Activated CD8-positive, alpha-beta memory T cell treated with anti-CD3 and anti-CD28 coated beads for 4 hours (primary cell): Measurements from ENCODE around the gene APBB2.
A peak's percentile ranks its signal among the peaks of the same experiment; 100 is the strongest.

Experiments
- DNase-seq, 2 donors: peaks; one replicate each; pipeline ENCODE4 v3.0.0-alpha.2; 2020; ENCODE audit warnings: low read depth in 2 of 2

APBB2 gene

GRCh38 chr4:40856840-40857362 lies 357.4 kb downstream of the APBB2 start:
- peak; percentile 5 to 11 for DNase-seq

GRCh38 chr4:40856277-40856839 lies 358.0 kb downstream of the APBB2 start:
- no peak for DNase-seq

GRCh38 chr4:40850496-40850895 lies 363.8 kb downstream of the APBB2 start:
- no peak for DNase-seq

- no peak for DNase-seq
Observed at GRCh38 chr4:40848940-40849339, 365.4 kb downstream of the APBB2 start.

GRCh38 chr4:40848251-40848650 lies 366.1 kb downstream of the APBB2 start:
- DNase-seq, result no peak

GRCh38 chr4:40846532-40846931 lies 367.8 kb downstream of the APBB2 start:
- DNase-seq, result no peak

- DNase-seq, result no peak
Observed at GRCh38 chr4:40845154-40845835, 369.0 kb downstream of the APBB2 start.

- no peak for DNase-seq
Observed at GRCh38 chr4:40844261-40844660, 370.1 kb downstream of the APBB2 start.

- no peak for DNase-seq
Observed at GRCh38 chr4:40843696-40844095, 370.6 kb downstream of the APBB2 start.

- DNase-seq, result no peak
Observed at GRCh38 chr4:40842725-40843423, 371.5 kb downstream of the APBB2 start.

- no peak for DNase-seq
Observed at GRCh38 chr4:40842318-40842717, 372.0 kb downstream of the APBB2 start.

GRCh38 chr4:40840985-40841571 lies 373.3 kb downstream of the APBB2 start:
- peak; percentile 33 to 57 for DNase-seq

GRCh38 chr4:40840255-40840984 lies 373.9 kb downstream of the APBB2 start:
- no peak for DNase-seq

GRCh38 chr4:40838742-40839141 lies 375.6 kb downstream of the APBB2 start:
- DNase-seq, result no peak

- DNase-seq, result no peak
Observed at GRCh38 chr4:40837094-40837870, 377.1 kb downstream of the APBB2 start.

GRCh38 chr4:40833212-40833611 lies 381.1 kb downstream of the APBB2 start:
- DNase-seq, result no peak

- DNase-seq, result no peak
Observed at GRCh38 chr4:40832175-40832574, 382.2 kb downstream of the APBB2 start.

GRCh38 chr4:40831146-40831907 lies 383.0 kb downstream of the APBB2 start:
- DNase-seq, result no peak

- DNase-seq, result no peak
Observed at GRCh38 chr4:40829586-40829985, 384.8 kb downstream of the APBB2 start.

- no peak for DNase-seq
Observed at GRCh38 chr4:40828661-40829060, 385.7 kb downstream of the APBB2 start.
